ENCODE results near the gene MYH7B.

MYH7B gene

DNA sequence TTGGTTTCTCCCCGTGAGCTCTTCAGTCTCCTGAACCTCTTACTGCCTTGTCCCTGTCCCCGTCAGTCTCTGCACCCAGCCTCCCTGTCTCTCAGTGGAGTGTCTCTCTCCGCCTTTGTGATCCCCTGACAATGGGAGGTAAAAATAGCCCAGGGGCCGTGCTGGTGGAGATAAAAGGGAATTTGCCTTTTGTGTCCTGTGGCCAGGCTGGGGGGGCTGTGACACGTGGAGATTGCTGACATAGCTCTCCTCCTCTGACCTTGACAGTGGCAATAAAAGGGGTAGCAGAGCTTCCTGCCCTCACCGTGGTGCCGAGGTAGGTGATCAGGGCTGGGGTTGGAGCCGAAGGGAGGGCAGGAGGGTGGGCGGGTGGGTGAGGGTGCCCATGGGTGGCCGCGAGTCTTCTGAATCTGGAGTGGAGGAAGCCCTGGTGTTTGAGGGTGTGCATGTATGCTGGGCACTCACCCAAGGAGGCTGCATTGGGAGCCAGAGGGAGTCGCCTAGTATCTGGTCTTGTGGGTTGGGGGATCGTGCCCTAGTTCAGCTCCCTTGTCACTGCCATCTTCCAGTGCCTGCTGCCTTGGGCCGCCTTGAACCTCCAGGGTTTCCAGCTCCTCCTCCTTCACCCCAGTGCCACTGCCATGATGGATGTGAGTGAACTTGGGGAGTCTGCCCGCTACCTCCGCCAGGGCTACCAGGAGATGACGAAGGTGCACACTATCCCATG is 21.9 kb downstream of the MYH7B start:
- no peak for DNase-seq

DNA sequence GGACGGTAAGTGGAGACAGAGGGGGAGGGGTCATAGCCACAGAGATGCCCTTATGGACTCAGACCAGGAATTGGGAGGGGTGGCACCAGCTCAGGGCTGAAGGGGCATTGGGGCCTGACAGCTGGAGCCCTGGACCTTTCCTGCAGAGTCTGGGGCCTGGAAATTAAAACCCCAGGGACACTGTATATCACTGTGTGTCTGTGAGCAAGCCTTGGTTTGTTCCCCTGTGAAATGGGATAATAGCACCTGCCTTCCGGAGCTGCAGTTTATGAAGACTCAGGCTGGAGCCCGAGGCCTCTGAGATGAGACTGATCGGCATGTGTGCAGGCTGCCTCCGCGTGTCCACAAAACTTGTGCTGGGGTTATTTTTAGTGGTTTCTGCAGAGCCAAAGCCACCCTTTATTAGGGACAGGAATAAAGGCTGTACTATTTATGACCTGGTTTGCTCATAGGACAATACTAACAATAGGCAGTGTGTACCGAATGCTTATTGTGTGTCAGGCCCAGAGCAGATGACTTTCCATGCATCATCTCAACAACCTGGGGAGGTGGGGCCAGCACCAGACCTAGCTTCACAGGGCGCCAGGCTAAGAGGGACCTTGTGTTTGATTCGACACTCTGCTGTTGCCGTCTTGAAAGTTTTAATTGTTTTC is 22.6 kb downstream of the MYH7B start:
- no peak for DNase-seq

DNA sequence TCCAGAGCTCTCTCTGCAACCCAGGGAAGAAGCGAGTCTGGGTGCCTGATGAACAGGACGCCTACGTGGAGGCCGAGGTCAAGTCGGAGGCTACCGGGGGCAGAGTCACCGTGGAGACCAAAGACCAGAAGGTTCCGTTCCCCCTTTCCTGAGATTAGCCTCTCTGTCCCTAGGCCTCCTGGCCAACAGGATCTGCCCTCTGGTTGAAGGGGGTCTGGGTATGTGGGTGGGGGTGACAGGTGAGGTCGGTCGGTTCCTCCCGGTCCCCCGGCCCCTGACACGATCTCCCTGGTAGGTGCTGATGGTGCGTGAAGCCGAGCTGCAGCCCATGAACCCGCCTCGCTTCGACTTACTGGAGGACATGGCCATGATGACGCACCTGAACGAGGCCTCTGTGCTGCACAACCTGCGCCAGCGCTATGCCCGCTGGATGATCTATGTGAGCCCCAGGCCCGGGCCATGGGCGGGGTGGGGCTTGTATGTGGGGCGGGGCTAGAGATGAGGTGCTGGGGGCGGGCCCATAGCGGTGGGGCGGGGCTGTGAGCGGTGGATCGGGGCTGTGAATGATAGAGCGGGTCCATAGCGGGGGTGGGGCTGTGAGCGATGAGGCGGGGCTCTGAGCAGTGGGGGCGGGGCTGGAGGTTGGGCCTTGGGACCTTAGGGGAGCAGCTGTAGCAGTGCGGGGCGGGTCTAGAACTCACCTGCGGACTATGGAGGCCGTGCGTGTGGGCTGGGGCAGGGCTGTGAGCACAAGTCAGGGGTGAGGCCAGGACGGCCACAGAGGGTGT is 23.9 kb downstream of the MYH7B start:
- DNase-seq, result no peak

DNA sequence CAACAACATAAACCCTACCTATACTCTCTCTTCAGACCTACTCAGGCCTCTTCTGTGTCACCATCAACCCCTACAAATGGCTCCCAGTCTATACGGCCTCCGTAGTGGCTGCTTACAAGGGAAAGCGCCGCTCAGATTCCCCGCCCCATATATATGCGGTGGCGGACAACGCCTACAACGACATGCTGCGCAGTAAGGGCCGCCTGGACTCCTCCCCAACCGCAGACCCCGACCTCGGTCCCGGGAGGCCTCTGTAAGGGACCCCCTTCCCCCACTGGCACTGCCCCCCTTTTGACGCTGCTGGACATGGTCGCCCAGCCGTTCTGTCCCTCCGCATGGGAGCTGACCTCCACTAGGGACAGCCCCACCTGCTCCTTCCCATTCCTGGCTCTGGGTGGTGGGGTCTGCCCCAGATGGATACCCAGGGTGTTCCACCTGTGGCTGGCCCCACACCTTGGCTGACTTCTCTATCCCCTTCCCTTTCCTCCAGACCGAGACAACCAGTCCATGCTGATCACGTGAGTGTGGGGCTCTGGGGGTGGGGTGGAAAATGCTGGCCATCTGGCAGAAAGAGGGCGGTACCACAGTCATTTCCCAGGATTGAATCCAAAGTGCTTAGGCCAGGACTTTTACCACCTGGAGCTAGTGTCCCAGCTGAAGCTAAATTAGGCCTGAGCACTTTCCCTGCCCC is 25.0 kb downstream of the MYH7B start:
- no peak for DNase-seq

DNA sequence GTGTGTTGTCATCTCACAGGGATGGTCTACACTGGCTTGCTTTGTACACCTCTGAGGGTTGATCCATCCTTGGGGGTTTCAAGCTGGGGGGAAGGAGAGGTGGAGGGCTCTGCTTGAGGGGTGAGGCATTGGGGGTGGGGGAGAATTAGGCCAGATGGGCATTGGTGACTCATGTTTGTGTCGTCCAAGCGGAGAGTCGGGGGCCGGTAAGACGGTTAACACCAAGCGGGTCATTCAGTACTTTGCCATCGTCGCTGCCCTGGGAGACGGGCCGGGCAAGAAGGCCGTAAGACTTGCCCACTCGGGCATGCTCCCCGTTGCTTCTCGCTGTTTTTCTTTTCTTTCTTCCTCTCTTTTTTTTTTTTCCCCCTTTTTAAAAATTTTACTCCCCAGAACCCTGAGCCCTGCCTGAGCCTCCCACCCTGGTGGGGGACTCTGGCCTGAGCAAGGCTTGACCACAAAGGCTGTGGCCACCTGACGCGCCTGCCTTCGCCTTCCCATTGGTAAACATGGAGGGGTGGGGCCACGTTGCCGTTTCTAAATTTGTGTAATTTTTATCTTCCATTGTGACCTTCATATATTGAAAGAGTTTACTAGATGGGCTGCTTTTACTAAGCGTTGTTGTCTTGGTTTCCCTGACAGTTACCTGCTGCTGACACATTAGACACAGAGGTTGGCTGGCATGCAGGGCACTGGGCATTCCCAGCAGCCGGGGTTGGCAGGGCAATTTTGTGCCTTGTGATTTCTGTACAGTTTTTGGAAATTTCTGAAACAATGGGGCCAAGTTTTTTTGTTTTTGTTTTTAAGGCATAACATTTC is 26.8 kb downstream of the MYH7B start:
- DNase-seq, result no peak

DNA sequence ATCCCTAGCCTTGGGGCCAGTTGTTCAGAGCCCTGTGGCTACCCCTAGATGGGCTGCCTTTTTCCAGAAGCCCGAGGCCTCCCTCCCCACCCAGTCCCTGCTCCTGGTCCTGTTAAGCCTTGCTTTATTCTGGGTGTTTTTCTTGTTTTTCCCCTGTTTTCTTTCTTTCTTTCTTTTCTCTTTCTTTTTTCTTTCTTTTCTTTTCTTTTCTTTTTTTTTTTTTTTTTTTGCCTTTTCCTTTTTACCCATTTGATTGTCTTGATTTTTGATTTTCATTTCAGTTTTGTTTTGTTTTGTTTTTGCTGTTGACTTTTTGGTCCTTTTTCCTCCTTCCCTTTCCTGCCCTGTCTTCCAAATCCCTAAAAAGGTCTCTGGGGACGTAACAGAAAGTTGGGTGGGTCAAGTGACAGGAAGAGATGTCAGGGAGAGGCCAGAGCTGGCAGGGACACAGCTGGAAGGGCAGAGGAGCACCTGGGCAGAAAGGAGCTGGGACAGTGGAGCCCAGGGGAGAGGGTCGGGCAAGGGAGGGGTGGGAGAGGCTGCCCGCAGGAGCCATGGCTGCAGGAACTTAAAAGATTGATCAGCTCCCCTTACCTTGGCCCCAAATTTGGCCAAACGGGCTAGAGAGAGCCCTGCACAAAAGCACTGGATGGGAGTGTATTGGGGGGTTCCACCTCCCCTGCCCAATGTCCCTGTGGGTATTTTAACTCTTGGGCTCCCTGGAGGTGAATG is 27.6 kb downstream of the MYH7B start:
- DNase-seq, result no peak

DNA sequence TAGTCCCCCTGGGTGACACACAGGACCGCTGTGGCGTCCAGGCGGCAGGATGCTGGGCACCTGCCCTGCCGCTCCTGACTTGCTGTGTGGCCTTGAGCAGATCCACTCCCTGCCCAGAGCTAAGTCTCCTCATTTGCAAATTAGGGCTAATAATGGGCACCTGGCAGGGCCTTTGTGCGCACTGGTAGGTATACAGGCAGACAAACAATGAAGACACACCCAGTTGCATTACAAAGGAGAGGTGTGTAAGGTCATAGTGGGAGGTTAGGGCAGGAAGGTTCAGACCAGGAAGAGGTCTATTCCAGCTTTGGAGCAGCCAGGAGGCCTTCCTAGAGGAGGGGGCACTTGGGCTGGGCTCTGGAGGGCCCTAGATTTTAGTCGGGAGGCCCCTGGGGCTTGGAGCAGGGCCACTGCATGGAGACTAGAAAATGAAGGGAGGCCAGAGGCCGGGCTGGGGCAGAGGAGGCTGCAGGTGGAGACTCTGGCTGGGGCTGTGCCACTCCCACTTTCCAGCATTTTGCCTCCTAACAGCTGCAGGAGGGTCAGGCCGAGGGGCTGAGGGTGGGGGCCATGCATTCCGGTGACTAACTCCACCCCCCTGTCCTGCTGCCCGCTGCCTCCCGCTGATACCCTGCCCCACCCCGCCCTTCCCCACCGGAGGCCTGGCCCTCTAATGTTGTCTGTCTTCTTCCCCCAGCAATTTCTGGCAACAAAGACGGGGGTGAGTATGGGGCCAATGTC is 28.5 kb downstream of the MYH7B start:
- DNase-seq, result no peak

DNA sequence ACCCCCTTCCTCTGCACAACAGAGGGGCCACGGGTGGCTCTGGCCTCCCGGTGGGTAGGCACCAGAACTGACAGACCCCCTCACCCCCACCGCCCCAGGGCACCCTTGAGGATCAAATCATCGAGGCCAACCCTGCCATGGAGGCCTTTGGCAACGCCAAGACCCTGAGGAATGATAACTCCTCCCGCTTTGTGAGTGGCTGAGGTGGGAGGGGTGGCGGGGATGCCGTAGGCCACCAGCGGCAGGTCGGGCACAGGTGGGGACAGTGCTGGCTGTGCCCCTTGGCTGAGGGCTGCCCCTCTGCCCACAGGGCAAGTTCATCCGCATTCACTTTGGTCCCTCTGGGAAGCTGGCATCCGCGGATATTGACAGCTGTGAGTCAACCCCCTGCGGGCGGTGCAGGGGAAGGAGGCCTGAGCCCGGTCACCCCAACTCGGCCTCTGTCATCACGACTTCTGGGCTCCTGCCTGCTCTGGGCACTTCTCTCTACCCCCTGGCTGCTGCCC is 29.1 kb downstream of the MYH7B start:
- no peak for DNase-seq

DNA sequence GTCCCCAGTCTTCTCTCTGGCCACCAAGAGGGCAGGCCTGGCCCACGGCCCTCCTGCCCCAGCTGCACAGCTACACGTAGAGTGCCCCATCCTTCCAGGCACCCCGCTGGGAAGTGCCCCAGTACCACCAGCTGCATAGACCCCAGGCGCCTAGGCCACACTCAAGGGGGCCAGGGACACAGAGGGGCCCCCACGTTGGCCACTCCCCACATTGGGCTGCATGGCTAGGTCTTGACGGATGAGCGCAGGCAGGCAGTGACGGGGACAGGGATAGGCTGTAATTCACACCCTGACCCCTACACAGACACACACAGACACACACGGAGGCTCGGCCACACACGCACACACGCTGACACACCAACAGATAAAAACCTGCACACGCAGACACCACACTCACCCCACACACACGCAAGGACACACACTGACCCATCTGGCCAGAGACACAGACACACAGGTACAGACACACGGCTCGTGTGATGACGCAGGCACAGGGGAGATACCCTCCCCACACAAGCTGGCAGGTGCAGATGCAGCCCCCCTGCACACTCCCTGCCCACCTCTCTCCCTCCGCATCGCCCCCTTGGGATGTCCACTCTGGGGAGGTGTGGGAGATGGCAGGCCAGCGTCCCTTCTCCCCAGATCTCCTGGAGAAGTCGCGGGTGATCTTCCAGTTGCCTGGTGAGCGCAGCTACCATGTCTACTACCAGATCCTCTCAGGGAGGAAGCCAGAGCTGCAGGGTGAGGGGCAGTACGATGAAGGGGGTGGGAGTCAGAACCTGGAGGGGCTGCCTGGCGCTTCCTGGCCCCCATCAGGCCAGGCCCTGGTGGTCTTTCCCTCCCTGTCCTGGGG is 30.0 kb downstream of the MYH7B start:
- DNase-seq, result no peak

DNA sequence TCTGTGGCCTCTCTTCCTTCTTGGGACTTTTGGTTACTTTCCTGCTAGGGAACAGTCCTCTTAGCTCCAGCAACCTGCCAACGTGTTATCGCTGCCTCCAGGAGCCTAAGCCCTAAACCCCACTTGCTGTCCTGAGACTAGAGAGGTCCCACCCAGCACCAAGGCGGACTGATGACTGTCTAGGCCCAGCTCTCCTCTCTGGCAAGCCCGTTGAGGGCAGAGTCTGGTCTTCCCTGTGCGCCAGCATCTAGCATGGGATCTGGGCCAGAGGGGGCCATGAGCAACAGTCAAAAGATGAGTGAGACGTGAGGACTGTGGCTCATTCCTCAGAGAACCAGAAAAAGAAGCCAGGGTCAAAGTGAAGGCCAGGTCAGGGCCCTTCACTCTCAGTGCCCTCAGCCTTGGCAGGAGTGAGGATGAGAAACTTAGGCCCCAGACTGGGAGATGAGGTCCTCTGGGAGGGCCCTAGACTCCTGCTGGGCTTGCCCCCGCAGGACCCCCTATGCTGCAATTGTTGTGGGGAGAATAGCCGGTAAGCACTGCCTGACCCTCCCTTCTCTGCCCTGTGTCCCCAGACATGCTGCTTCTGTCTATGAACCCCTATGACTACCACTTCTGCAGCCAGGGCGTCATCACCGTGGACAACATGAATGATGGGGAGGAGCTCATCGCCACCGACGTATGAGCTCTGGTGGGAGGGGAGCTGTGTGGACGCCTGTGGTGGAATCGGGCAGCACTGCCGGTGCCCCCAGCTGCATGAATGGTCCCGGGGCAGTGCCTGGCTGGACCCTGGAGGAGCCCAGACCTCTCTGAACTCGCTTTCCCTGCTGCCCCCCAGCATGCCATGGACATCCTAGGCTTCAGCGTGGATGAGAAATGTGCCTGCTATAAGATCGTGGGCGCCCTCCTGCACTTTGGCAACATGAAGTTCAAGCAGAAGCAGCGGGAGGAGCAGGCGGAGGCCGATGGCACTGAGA is 30.9 kb downstream of the MYH7B start:
- no peak for DNase-seq

DNA sequence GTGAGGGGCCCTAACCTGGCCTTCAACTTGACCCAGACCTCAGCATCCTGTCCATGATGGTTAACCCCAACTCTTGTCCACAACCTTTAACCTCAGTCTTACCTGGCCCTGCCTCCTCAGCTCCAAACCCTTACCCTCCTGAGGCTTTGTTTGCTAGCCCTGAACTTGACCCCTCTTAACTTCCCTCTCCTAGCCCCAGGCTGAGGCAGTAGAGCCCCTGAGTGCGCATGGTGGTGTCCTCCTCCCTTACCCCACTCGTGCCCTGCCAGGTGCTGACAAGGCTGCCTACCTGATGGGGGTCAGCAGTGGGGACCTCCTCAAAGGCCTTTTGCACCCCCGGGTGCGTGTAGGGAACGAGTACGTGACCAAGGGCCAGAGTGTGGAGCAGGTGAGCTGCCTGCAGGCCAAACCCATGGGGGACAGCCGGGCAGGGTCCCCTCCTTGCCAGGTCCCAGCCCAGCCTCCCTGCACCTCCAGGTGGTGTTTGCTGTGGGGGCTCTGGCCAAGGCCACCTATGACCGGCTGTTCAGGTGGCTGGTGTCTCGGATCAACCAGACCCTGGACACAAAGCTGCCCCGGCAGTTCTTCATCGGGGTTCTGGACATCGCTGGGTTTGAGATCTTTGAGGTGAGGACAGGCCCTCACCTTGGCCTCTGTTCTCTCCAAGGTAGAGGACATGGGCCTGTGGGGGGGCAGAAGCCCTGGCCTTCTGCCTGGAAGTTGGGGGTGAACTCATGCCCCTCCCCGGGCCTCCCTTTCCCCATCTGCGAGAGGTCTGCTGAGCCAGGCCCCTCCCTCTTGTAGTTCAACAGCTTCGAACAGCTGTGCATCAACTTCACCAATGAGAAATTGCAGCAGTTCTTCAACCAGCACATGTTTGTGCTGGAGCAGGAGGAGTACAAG is 31.9 kb downstream of the MYH7B start:
- DNase-seq, result no peak

DNA sequence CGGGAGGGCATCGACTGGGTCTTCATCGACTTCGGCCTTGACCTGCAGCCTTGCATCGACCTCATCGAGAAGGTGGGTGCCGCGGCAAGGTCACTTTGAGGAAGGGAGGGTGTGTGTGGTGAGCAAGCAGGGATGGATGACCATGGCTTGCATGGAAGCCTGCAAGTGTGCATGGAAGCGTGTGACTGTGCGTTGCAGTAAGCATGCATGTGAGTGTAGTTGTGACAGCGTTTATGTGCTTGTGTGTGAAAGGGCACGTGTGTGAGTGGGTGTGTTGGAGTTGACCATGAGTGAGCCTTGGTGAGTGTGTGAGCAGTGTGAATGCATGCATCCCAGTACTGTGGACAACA is 32.5 kb downstream of the MYH7B start:
- DNase-seq, result no peak

DNA sequence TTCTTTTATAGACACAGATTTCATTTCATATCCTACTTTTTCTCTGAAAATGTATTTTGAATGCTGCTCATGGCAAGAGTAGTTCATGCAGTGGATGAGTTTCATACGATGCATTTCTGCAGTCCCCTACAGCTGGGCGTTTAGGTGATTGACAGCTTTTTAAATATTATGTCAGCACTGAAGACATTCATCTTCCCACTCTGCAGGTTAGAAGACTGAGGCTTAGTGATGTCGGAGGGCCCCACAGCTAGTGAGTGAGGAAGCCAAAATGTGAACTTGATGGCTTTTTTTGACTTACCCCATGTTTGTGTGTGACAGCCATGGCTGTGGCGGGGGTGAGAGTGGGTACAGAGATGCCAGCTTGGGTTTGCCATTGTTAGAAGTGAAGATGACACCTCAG is 33.5 kb downstream of the MYH7B start:
- DNase-seq, result no peak

DNA sequence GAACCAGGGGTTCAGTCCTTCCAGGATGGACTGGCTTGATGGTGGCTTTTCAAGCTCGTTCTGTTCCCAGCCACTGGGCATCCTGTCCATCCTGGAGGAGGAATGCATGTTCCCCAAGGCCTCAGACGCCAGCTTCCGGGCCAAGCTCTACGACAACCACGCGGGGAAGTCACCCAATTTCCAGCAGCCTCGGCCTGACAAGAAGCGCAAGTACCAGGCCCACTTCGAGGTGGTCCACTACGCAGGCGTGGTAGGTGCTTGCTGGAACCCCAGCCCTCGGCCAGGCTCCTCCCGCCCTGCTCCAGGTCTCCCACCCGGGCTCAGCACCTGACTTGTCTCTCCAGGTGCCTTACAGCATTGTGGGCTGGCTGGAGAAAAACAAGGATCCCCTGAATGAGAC is 34.0 kb downstream of the MYH7B start:
- DNase-seq, result no peak

DNA sequence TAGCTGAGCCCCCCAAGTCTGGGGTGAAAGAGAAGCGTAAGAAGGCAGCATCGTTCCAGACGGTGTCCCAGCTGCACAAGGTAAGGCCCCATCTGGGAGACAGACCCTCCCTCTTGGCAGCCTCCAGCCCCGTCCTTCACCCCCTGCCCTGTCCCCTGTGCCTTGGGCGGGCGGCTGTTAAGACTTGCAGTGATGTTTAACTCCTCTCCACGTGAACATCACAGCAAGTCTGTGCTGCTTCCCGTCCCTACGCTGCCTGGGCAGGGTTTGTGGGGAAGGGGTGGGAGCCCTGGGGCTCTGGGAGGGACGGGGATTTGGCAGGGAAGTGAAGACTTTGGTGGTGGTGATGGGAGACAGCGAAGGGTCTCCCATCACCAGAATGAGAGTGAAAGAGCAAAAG is 34.6 kb downstream of the MYH7B start:
- no peak for DNase-seq

DNA sequence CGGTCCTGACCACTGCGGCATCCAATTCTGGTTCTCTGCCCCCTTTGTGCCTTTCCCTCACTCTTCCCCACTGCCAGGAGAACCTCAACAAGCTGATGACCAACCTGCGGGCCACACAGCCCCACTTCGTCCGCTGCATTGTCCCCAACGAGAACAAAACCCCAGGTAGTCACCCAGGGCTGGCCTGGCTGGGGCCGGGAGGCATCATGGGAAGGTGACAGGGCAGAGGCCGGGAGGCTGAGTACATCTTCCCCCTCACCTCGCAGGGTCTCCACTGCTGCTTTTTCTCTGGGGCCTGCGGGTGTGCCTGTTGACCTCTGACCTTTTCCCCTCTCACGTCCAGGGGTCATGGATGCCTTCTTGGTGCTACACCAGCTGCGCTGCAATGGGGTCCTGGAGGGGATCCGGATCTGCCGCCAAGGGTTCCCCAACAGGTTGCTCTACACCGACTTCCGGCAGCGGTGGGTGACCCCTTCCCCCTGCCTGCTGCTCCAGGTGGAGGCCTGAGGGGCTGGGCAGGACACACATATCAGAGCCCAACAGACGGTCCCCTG is 35.1 kb downstream of the MYH7B start:
- no peak for DNase-seq

DNA sequence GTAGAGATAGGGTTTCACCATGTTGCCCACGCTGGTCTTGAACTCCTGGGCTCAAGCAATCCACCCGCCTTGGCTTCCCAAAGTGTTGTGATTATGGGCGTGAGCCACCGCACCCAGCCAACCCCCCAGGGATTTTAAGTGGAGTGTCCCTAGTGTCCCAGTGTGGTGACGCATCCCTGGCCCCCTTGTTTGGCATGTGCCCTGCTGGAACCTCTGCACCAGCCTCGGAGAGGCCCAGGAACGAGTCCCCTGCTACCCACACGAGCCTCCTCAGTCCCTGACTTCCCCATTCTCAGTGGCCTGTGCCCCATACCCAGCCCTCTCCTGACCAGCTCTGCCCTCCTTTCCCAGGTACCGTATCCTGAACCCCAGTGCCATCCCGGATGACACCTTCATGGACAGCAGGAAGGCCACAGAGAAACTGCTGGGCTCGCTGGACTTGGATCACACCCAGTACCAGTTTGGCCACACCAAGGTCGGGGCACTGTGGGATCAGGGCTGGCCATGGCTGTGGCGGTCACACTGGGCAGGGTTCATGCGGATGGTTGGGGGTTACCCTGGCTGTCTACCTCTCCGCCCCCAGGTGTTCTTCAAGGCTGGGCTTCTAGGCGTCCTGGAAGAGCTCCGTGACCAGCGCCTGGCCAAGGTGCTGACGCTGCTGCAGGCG is 37.2 kb downstream of the MYH7B start:
- DNase-seq, result no peak

All from kidney glomerular epithelial cell (primary cell).